Neural cell (in vitro differentiated cells): ENCODE results near the gene SLC30A5. TPM values are rescaled to one million over a fixed set of nuclear protein-coding genes. Genes with fewer than 3 reads are reported as not detected.

Experiments
- H2AFZ ChIP-seq: fragments of 200-600, 300-800 bp; sonication (generic), shearing (Covaris generic); 2 replicates; pipeline ENCODE4 v1.6.0; 2014; ENCODE audit warnings: low read depth, mild to moderate bottlenecking, antibody characterized with exemption, low read length, moderate library complexity
- H3F3A ChIP-seq: fragments of 200-600 bp; shearing (Covaris generic); 2 replicates; pipeline ENCODE4 v1.6.1; 2016; ENCODE audit warnings: mild to moderate bottlenecking, moderate library complexity, mixed read lengths, antibody characterized with exemption, low read length; ENCODE audit not compliant: insufficient read depth, poor library complexity, severe bottlenecking
- H3K27ac ChIP-seq: fragments of 200-600, 300-800 bp; sonication (generic), shearing (Covaris generic); 2 replicates; pipeline ENCODE4 v1.5.1; 2014; ENCODE audit warnings: mild to moderate bottlenecking, low read length, moderate library complexity
- H3K27me3 ChIP-seq: fragments of 300-800, 200-600 bp; sonication (generic), shearing (Covaris generic); 2 replicates; pipeline ENCODE4 v1.6.0; 2014; ENCODE audit warnings: mild to moderate bottlenecking, low read depth, low read length, moderate library complexity; ENCODE audit not compliant: insufficient read depth
- H3K36me3 ChIP-seq: fragments of 300-800, 200-600 bp; sonication (generic), shearing (Covaris generic); 2 replicates; pipeline ENCODE4 v1.5.1; 2014; ENCODE audit warnings: mild to moderate bottlenecking, antibody characterized with exemption, low read length, moderate library complexity; ENCODE audit not compliant: insufficient read depth
- H3K4me2 ChIP-seq: fragments of 300-800, 200-600 bp; sonication (generic), shearing (Covaris generic); 2 replicates; pipeline ENCODE4 v1.6.0; 2014; ENCODE audit warnings: mild to moderate bottlenecking, low read length
- H3K4me3 ChIP-seq: fragments of 300-800, 200-600 bp; sonication (generic), shearing (Covaris generic); 2 replicates; pipeline ENCODE4 v1.5.1; 2014; ENCODE audit warnings: mild to moderate bottlenecking, low read length, moderate library complexity
- H3K79me2 ChIP-seq: fragments of 200-600 bp; shearing (Covaris generic); replicated peaks from 2 replicates; pipeline ENCODE4 v1.6.0; 2014; ENCODE audit warnings: mild to moderate bottlenecking, low read length, moderate library complexity; ENCODE audit not compliant: insufficient read depth
- H3K9ac ChIP-seq: fragments of 300-800, 200-600 bp; sonication (generic), shearing (Covaris generic); 2 replicates; pipeline ENCODE4 v1.6.1; 2016; ENCODE audit warnings: mild to moderate bottlenecking, low read length, mixed read lengths
- H3K9me2 ChIP-seq: fragments of 200-600 bp; shearing (Covaris generic); 2 replicates; pipeline ENCODE4 v1.6.1; 2016; ENCODE audit warnings: mild to moderate bottlenecking, low read length, mixed read lengths; ENCODE audit not compliant: insufficient read depth
- H3K9me3 ChIP-seq: fragments of 200-600, 300-800 bp; sonication (generic), shearing (Covaris generic); 2 replicates; pipeline ENCODE4 v1.6.1; 2016; ENCODE audit warnings: mild to moderate bottlenecking, mixed run types, low read length, moderate library complexity, mixed read lengths
- H4K20me1 ChIP-seq: fragments of 200-600 bp; shearing (Covaris generic); 2 replicates; pipeline ENCODE4 v1.6.1; 2016; ENCODE audit warnings: mild to moderate bottlenecking, mixed run types; ENCODE audit not compliant: insufficient read depth
- EP300 ChIP-seq: fragments of 450-650 bp; conservative IDR thresholded peaks from 2 replicates; pipeline ENCODE4 v1.6.1; 2014; ENCODE audit warnings: antibody characterized with exemption, mild to moderate bottlenecking, moderate library complexity; ENCODE audit not compliant: poor library complexity, severe bottlenecking
- EZH2 ChIP-seq: fragments of 200-600, 300-800 bp; shearing (Covaris generic), sonication (generic); IDR thresholded peaks from 2 replicates; pipeline ENCODE4 v1.6.1; 2014; ENCODE audit warnings: antibody characterized with exemption, low read length, borderline replicate concordance, mild to moderate bottlenecking; ENCODE audit not compliant: insufficient read depth, poor library complexity, severe bottlenecking
- MXI1 ChIP-seq: fragments of 450-650 bp; conservative IDR thresholded peaks from 2 replicates; pipeline ENCODE4 v1.6.1; 2014; ENCODE audit warnings: antibody characterized with exemption, mild to moderate bottlenecking; ENCODE audit not compliant: poor library complexity, severe bottlenecking
- POLR2AphosphoS5 ChIP-seq: IDR thresholded peaks from 2 replicates; pipeline ENCODE4 v1.6.1; 2012
- RAD21 ChIP-seq: fragments of 450-650 bp; conservative IDR thresholded peaks from 2 replicates; pipeline ENCODE4 v1.6.1; 2014; ENCODE audit warnings: antibody characterized with exemption, mild to moderate bottlenecking, moderate library complexity
- SMC3 ChIP-seq: fragments of 450-650 bp; conservative IDR thresholded peaks from 2 replicates; pipeline ENCODE4 v1.6.1; 2014; ENCODE audit warnings: antibody characterized with exemption, mild to moderate bottlenecking, moderate library complexity; ENCODE audit not compliant: poor library complexity
- TAF1 ChIP-seq: IDR thresholded peaks from 2 replicates; pipeline ENCODE4 v1.6.1; 2012; ENCODE audit warnings: low read depth
- polyA plus RNA-seq: library from polyadenylated mRNA; depleted of rRNA; stranded (reverse); fragments of >200 nt; gene quantifications from 2 replicates; pipeline ENCODE4 v1.2.3, GENCODE V29; 2014
- TF ChIP-seq, protein P1 (sequence below): fragments of 450-650 bp; IDR thresholded peaks from 2 replicates; pipeline ENCODE4 v1.5.1; 2014; ENCODE audit warnings: antibody characterized with exemption, mild to moderate bottlenecking, moderate library complexity; ENCODE audit not compliant: poor library complexity, severe bottlenecking
- TF ChIP-seq, protein P2 (sequence below): IDR thresholded peaks from 2 replicates; pipeline ENCODE4 v1.6.1; 2012; ENCODE audit warnings: borderline replicate concordance

The SLC30A5 gene
- polyA plus RNA-seq, 1 donor from 2014 or later: 44.1 TPM

DNA sequence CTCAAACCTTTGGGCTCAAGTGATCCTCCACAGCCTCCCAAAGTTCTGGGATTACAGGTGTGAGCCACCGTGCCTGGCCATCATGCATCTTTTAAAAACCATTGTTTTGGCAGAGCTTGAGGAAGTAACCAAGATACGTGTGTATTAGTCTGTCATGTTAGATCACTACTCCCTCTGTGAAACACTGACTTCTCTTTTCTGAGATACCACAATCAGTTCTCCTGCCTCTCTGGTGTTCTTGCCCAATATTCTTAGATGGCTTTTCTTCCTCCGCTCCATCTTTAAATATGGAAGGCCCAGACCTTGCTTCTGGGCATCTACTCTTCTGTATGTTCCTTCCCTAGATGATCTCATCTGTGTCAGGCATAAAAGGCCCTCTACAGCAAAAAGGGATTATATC lies 58.9 kb downstream of the SLC30A5 start:
- H3K4me3 ChIP-seq: no peak overlapping the region

DNA sequence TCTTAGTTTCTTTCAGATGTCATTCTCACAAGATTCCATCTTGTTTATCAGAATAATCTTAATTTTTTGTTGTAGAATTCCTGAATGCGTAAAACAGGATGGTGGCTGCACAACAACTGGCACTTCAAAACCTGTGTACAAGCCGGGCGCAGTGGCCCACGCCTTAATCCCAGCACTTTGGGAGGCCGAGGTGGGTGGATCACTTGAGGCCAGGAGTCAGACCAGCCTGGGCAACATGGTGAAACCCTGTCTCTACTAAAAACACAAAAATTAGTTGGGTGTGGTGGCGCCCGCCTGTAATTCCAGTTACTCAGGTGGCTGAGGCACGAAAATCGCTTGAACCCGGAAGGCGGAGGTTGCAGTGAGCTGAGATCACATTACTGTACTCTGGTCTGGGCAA lies 62.6 kb downstream of the SLC30A5 start:
- no peaks in the 10 kb centered on the region for H3K9me2 ChIP-seq
- H3K4me2 ChIP-seq: no peak overlapping the region
- no peaks in the 10 kb centered on the region for H3K27me3 ChIP-seq
- no peak overlapping the region for H2AFZ ChIP-seq
- no peaks in the 10 kb centered on the region for H3K9me3 ChIP-seq
- H3K9ac ChIP-seq: no peak overlapping the region
- no peak overlapping the region for H3K27ac ChIP-seq
- H3K36me3 ChIP-seq: no peaks in the 10 kb centered on the region
- no peaks in the 10 kb centered on the region for H4K20me1 ChIP-seq
- no peaks in the 10 kb centered on the region for H3F3A ChIP-seq
- no peaks in the 10 kb centered on the region for H3K79me2 ChIP-seq
- no peak overlapping the region for H3K4me3 ChIP-seq
- TF ChIP-seq EP300: no peak
- TF ChIP-seq, protein P1, sequence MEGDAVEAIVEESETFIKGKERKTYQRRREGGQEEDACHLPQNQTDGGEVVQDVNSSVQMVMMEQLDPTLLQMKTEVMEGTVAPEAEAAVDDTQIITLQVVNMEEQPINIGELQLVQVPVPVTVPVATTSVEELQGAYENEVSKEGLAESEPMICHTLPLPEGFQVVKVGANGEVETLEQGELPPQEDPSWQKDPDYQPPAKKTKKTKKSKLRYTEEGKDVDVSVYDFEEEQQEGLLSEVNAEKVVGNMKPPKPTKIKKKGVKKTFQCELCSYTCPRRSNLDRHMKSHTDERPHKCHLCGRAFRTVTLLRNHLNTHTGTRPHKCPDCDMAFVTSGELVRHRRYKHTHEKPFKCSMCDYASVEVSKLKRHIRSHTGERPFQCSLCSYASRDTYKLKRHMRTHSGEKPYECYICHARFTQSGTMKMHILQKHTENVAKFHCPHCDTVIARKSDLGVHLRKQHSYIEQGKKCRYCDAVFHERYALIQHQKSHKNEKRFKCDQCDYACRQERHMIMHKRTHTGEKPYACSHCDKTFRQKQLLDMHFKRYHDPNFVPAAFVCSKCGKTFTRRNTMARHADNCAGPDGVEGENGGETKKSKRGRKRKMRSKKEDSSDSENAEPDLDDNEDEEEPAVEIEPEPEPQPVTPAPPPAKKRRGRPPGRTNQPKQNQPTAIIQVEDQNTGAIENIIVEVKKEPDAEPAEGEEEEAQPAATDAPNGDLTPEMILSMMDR: no peak

More for the DNA sequence above, 58.9 kb downstream of the SLC30A5 start:
- Histone ChIP-seq H3K27me3 (no peaks in the 10 kb centered on the region), H3K4me2 (no peak overlapping the region), H2AFZ (no peak overlapping the region), H3K27ac (no peak overlapping the region), H3K9ac (no peak overlapping the region), H3K79me2 (no peaks in the 10 kb centered on the region), H4K20me1 (no peaks in the 10 kb centered on the region), H3K36me3 (no peaks in the 10 kb centered on the region), H3K9me2 (no peaks in the 10 kb centered on the region), H3F3A (no peaks in the 10 kb centered on the region), H3K9me3 (no peaks in the 10 kb centered on the region)
- TF ChIP-seq MXI1: no peak
- no peak for TF ChIP-seq EP300
- TF ChIP-seq, protein P2, sequence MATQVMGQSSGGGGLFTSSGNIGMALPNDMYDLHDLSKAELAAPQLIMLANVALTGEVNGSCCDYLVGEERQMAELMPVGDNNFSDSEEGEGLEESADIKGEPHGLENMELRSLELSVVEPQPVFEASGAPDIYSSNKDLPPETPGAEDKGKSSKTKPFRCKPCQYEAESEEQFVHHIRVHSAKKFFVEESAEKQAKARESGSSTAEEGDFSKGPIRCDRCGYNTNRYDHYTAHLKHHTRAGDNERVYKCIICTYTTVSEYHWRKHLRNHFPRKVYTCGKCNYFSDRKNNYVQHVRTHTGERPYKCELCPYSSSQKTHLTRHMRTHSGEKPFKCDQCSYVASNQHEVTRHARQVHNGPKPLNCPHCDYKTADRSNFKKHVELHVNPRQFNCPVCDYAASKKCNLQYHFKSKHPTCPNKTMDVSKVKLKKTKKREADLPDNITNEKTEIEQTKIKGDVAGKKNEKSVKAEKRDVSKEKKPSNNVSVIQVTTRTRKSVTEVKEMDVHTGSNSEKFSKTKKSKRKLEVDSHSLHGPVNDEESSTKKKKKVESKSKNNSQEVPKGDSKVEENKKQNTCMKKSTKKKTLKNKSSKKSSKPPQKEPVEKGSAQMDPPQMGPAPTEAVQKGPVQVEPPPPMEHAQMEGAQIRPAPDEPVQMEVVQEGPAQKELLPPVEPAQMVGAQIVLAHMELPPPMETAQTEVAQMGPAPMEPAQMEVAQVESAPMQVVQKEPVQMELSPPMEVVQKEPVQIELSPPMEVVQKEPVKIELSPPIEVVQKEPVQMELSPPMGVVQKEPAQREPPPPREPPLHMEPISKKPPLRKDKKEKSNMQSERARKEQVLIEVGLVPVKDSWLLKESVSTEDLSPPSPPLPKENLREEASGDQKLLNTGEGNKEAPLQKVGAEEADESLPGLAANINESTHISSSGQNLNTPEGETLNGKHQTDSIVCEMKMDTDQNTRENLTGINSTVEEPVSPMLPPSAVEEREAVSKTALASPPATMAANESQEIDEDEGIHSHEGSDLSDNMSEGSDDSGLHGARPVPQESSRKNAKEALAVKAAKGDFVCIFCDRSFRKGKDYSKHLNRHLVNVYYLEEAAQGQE: no peak
- no peak for TF ChIP-seq TAF1
- no peak for TF ChIP-seq POLR2AphosphoS5
- no peak for TF ChIP-seq RAD21
- TF ChIP-seq SMC3: no peak
- TF ChIP-seq, protein P1: no peak
- TF ChIP-seq EZH2: no peak
